RWPE2 (cell line): ENCODE data around the gene TMEM59L.
"Not testable (repeated sequence)": the region's sequence is repeated elsewhere in the genome, so short reads cannot be mapped to it uniquely, and the experiment has no call there.

ENCODE experiments used
- ATAC-seq: fragments of 200-7000 bp; cut with Tn5 transposase; 3 replicates; pipeline ENCODE4 v1.9.1; 2021; ENCODE audit warnings: low read depth
- DNase-seq: peaks from one replicate; pipeline ENCODE4 v3.0.0-alpha.2; 2020; ENCODE audit warnings: low spot score
- H3K27ac ChIP-seq: fragments of 450-650 bp; 2 replicates; pipeline ENCODE4 v1.5.1; 2017; ENCODE audit warnings: mild to moderate bottlenecking; ENCODE audit not compliant: poor library complexity, severe bottlenecking
- H3K27me3 ChIP-seq: fragments of 250-450 bp; sonication (Bioruptor Pico); 2 replicates; pipeline ENCODE4 v1.5.1; 2021; ENCODE audit warnings: mild to moderate bottlenecking, moderate library complexity; ENCODE audit not compliant: insufficient read depth, poor library complexity, severe bottlenecking
- H3K36me3 ChIP-seq: fragments of 250-450 bp; sonication (Bioruptor Pico); 2 replicates; pipeline ENCODE4 v1.5.1; 2020; ENCODE audit warnings: low read depth, mild to moderate bottlenecking, moderate library complexity
- H3K4me1 ChIP-seq: fragments of 250-450 bp; sonication (Bioruptor Pico); 2 replicates; pipeline ENCODE4 v1.5.1; 2021; ENCODE audit warnings: mild to moderate bottlenecking, moderate library complexity; ENCODE audit not compliant: insufficient read depth, poor library complexity, severe bottlenecking
- H3K4me3 ChIP-seq: fragments of 250-450 bp; sonication (Bioruptor Pico); 2 replicates; pipeline ENCODE4 v1.5.1; 2021; ENCODE audit warnings: mild to moderate bottlenecking, moderate library complexity; ENCODE audit not compliant: severe bottlenecking
- H3K9me3 ChIP-seq: fragments of 250-450 bp; sonication (Bioruptor Pico); 2 replicates; pipeline ENCODE4 v1.5.1; 2021; ENCODE audit warnings: mild to moderate bottlenecking, moderate library complexity; ENCODE audit not compliant: severe bottlenecking
- TF ChIP-seq, protein P1 (sequence below): fragments of 450-650 bp; IDR thresholded peaks from one replicate; pipeline ENCODE4 v1.5.1; 2017; ENCODE audit warnings: mild to moderate bottlenecking, moderate library complexity; ENCODE audit not compliant: poor library complexity, severe bottlenecking

Gene TMEM59L

DNA sequence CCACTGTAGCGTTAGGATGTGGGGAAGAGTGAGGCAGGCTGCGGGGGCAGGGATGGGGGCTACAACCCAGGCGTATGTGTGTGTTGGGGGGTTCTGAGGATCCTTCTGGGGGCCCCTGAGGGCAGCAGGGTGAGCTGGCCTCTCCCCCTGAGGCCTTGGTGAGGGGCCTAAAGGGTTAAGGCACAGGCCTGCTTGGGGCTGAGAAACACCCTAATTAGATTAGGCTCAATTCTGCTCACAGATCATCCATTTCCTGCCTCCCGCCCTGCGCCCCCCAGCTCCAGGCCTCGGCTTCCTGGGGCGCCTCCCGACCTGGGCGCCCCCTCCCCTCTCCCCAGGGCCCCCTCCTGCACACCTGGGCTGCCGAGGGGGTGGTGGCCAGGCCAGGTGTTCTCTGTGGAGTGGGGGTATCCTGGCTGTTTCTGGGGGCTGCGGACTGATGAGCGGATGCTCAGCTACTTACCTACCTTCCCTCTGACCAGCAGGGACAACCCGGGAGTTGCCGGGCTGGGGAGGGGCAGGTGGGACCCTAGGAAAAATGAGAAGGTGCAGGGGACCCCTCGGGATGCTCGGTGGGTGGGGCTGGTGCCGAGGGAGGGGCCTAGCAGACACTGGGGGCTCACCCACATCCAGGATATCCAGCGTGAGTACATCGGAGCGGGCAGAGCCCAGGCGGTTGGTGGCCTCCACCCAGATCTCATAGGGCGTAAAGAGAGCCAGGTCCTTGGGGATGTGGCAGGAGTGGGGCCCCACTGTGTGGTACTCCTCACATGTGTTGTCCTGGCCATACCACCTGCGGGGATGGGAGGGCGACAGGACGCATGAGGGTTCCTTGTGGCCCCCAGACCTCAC, 14.6 kb upstream of the TMEM59L start:
- TF ChIP-seq, protein P1, sequence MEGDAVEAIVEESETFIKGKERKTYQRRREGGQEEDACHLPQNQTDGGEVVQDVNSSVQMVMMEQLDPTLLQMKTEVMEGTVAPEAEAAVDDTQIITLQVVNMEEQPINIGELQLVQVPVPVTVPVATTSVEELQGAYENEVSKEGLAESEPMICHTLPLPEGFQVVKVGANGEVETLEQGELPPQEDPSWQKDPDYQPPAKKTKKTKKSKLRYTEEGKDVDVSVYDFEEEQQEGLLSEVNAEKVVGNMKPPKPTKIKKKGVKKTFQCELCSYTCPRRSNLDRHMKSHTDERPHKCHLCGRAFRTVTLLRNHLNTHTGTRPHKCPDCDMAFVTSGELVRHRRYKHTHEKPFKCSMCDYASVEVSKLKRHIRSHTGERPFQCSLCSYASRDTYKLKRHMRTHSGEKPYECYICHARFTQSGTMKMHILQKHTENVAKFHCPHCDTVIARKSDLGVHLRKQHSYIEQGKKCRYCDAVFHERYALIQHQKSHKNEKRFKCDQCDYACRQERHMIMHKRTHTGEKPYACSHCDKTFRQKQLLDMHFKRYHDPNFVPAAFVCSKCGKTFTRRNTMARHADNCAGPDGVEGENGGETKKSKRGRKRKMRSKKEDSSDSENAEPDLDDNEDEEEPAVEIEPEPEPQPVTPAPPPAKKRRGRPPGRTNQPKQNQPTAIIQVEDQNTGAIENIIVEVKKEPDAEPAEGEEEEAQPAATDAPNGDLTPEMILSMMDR: no peak
- Histone ChIP-seq H3K36me3 (no peaks in the 10 kb centered on the region), H3K27ac (no peak overlapping the region), H3K4me1 (no peaks in the 10 kb centered on the region), H3K9me3 (no peaks in the 10 kb centered on the region), H3K27me3 (no peaks in the 10 kb centered on the region), H3K4me3 (no peak overlapping the region)
- DNase-seq (peak; percentile 47), ATAC-seq (no peak)

DNA sequence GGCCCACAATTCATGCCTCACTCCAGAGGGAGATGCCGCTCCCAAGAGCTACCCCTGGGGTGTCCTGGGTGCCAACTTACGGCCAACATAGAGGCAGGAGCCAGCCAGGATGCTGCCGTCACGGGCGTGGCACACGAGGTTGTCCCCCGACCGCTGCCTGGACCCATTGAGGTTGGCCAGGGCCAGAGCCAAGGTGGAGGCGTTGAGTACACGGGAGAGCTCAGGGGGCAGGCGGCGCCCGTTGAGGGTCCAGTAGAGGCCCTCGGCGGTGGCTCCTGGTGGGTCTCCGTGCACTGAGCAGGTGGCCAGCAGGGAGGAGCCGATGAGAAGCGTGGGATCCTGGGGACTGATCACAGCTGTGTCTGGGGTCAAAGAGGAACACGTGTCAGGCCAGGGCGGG, 13.2 kb upstream of the TMEM59L start:
- no peaks in the 10 kb centered on the region for H3K4me1 ChIP-seq
- H3K27ac ChIP-seq: no peak overlapping the region
- no peaks in the 10 kb centered on the region for H3K27me3 ChIP-seq
- TF ChIP-seq, protein P1: no peak
- H3K36me3 ChIP-seq: no peaks in the 10 kb centered on the region
- peak; percentile 62 for DNase-seq
- no peaks in the 10 kb centered on the region for H3K9me3 ChIP-seq
- no peak overlapping the region for H3K4me3 ChIP-seq
- no peak for ATAC-seq

DNA sequence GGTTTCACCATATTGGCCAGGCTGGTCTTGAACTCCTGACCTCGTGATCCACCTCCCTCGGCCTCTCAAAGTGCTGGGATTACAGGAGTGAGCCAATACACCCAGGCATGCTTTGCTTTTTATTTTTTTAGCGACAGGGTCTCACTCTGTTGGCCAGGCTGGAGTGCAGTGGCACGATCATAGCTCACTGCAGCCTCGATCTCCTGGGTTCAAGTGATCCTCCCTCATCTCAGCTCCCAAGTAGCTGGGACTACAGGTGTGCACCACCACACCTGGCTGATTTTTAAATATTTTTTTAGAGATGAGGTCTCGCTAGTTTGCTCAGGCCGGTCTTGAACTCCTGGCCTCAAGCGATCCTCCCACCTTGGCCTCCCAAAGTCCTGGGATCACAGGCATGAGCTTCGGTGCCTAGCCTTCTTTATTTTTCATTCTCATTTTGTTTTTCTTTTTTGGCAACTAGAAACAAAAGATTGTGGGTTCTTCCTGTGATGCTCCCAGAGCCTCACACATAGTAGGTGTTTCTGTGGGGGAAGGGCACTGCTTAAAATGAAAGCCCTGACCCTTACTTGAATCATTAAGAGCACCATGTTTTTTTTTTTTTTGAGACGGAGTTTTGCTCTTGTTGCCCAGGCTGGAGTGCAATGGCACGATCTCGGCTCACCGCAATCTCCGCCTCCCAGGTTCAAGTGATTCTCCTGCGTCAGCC, 11.8 kb upstream of the TMEM59L start:
- not testable (repeated sequence) for H3K4me1 ChIP-seq, H3K36me3 ChIP-seq, DNase-seq, H3K4me3 ChIP-seq, ATAC-seq, H3K9me3 ChIP-seq, H3K27ac ChIP-seq
- peaks cover 12% of the 10 kb centered on the region for H3K27me3 ChIP-seq

DNA sequence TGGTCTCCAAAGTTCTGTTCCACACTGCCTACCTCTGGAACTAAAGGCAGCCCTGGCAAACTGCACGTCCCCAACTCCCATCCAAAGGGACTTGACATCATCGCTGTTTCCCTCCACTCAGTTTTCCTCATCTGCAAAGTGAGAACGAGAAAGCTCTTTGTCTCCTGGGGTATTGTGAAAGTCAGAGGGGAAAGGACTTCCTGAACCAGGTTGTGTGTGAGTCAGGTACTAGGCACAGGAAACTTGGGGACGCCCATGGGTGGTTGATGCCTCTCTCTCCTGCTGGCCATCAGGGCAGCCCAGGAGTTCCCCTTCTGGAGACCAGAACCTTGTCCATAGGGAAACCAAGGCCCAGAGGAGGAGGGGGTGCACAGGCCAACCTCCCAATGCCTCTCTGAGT, 10.8 kb upstream of the TMEM59L start:
- Histone ChIP-seq H3K4me1 (no peaks in the 10 kb centered on the region), H3K27me3 (peaks cover 17% of the 10 kb centered on the region), H3K27ac (no peak overlapping the region), H3K36me3 (no peaks in the 10 kb centered on the region), H3K9me3 (no peaks in the 10 kb centered on the region), H3K4me3 (no peak overlapping the region)
- DNase-seq (no peak), ATAC-seq (no peak)
- TF ChIP-seq, protein P1: no peak

DNA sequence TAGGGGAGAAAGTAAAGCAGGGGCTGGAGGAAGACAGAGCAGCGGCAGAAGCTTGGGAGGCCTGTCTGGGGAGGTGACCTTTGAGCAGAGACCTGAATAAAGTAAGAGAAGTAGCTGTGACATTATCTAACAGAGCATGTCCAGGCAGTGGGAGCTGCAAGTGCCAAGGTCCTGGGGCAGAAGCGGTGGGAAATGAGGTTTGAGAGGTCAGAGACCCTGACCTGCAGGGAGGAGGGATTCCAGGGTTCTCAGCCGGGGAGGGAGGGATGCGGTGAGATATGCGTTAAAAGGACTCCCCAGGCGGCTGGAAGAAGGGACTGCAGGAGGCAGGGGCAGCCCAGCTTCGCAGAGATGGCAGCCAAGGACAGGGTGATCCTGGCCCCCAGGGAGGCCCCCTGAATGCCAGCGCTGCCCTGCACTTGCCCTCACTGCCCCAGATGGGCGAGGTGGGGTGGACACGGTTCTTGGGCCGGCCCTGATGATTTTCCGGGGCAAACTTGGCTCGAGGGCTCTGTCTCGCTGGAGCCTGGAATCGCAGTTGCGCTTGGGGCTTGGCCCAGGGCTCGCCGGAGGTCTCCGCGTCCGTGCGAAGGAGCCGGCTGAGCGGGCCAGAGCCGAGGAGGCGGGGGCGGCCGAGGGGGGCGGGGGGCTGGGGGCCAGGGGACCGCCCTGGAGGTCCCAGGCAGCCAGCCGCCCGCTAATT, 9.3 kb upstream of the TMEM59L start:
- ATAC-seq: 0 out of 3 replicates have a peak, but pooled peaks have one; percentile 24
- no peak overlapping the region for H3K4me3 ChIP-seq
- H3K9me3 ChIP-seq: no peaks in the 10 kb centered on the region
- H3K27me3 ChIP-seq: peaks cover 29% of the 10 kb centered on the region
- no peak overlapping the region for H3K27ac ChIP-seq
- peaks cover 8% of the 10 kb centered on the region for H3K4me1 ChIP-seq
- peak; percentile 54 for DNase-seq
- H3K36me3 ChIP-seq: no peaks in the 10 kb centered on the region
- TF ChIP-seq, protein P1: no peak
